ENCODE measurements around the gene RBAK.
"Not testable (repeated sequence)": the region's sequence is repeated elsewhere in the genome, so short reads cannot be mapped to it uniquely, and the experiment has no call there.

RBAK gene

GRCh38 chr7:5035276-5035675 lies 10.4 kb upstream of the RBAK start:
- no peaks in the 10 kb centered on the region for H3K9me3 ChIP-seq (ENCODE audit: insufficient read depth, low read length)
- H3K4me3 ChIP-seq (ENCODE audit: low read length): no peak overlapping the region
- H3K27me3 ChIP-seq (ENCODE audit: low read depth, low read length): no peaks in the 10 kb centered on the region
- H3K27ac ChIP-seq (ENCODE audit: low read length): no peak overlapping the region
- H3K4me1 ChIP-seq (ENCODE audit: low read length): no peaks in the 10 kb centered on the region
- no peak overlapping the region for H3K9ac ChIP-seq (ENCODE audit: low read length)
- no peak overlapping the region for H2AFZ ChIP-seq (ENCODE audit: low read depth, low read length)
- H3K79me2 ChIP-seq (ENCODE audit: low read length): no peaks in the 10 kb centered on the region
- H3K4me2 ChIP-seq (ENCODE audit: low read length): no peak overlapping the region
- no peaks in the 10 kb centered on the region for H4K20me1 ChIP-seq (ENCODE audit: insufficient read depth, low read length)
- H3K36me3 ChIP-seq (replicated peaks; ENCODE audit: low read depth, low read length): no peaks in the 10 kb centered on the region
- no peak for TF ChIP-seq EZH2phosphoT487 (IDR thresholded peaks at IDR 0.05; ENCODE audit: low read depth)
- TF ChIP-seq CTCF (IDR thresholded peaks at IDR 0.05; ENCODE audit: low read depth, low read length): no peak

- Histone ChIP-seq H3K4me1 (ENCODE audit: low read length) (no peaks in the 10 kb centered on the region), H3K36me3 (replicated peaks; ENCODE audit: low read depth, low read length) (no peaks in the 10 kb centered on the region), H2AFZ (ENCODE audit: low read depth, low read length) (no peak overlapping the region), H3K9ac (ENCODE audit: low read length) (no peak overlapping the region), H3K4me3 (ENCODE audit: low read length) (no peak overlapping the region), H3K9me3 (ENCODE audit: insufficient read depth, low read length) (no peaks in the 10 kb centered on the region), H3K27me3 (ENCODE audit: low read depth, low read length) (no peaks in the 10 kb centered on the region), H4K20me1 (ENCODE audit: insufficient read depth, low read length) (no peaks in the 10 kb centered on the region), H3K79me2 (ENCODE audit: low read length) (no peaks in the 10 kb centered on the region), H3K4me2 (ENCODE audit: low read length) (no peak overlapping the region), H3K27ac (ENCODE audit: low read length) (no peak overlapping the region)
- TF ChIP-seq CTCF (IDR thresholded peaks at IDR 0.05; ENCODE audit: low read depth, low read length): no peak
- no peak for TF ChIP-seq EZH2phosphoT487 (IDR thresholded peaks at IDR 0.05; ENCODE audit: low read depth)
These were observed 9.2 kb upstream of the RBAK start for GRCh38 chr7:5036446-5036845.

- Histone ChIP-seq H3K9ac (ENCODE audit: low read length) (no peak overlapping the region), H4K20me1 (ENCODE audit: insufficient read depth, low read length) (no peaks in the 10 kb centered on the region), H3K79me2 (ENCODE audit: low read length) (peaks cover 4% of the 10 kb centered on the region), H3K27me3 (ENCODE audit: low read depth, low read length) (no peaks in the 10 kb centered on the region), H2AFZ (ENCODE audit: low read depth, low read length) (no peak overlapping the region), H3K4me2 (ENCODE audit: low read length) (no peak overlapping the region), H3K36me3 (replicated peaks; ENCODE audit: low read depth, low read length) (no peaks in the 10 kb centered on the region), H3K4me3 (ENCODE audit: low read length) (no peak overlapping the region), H3K4me1 (ENCODE audit: low read length) (no peaks in the 10 kb centered on the region), H3K9me3 (ENCODE audit: insufficient read depth, low read length) (no peaks in the 10 kb centered on the region), H3K27ac (ENCODE audit: low read length) (no peak overlapping the region)
- TF ChIP-seq EZH2phosphoT487 (IDR thresholded peaks at IDR 0.05; ENCODE audit: low read depth) (no peak), CTCF (IDR thresholded peaks at IDR 0.05; ENCODE audit: low read depth, low read length) (no peak)
These were observed 4.6 kb upstream of the RBAK start for GRCh38 chr7:5041047-5041446.

- TF ChIP-seq CTCF (IDR thresholded peaks at IDR 0.05; ENCODE audit: low read depth, low read length) (no peak), EZH2phosphoT487 (IDR thresholded peaks at IDR 0.05; ENCODE audit: low read depth) (no peak)
- no peak overlapping the region for H3K4me3 ChIP-seq (ENCODE audit: low read length)
- H3K4me1 ChIP-seq (ENCODE audit: low read length): no peaks in the 10 kb centered on the region
- H3K79me2 ChIP-seq (ENCODE audit: low read length): peaks cover 14% of the 10 kb centered on the region
- no peaks in the 10 kb centered on the region for H4K20me1 ChIP-seq (ENCODE audit: insufficient read depth, low read length)
- H2AFZ ChIP-seq (ENCODE audit: low read depth, low read length): no peak overlapping the region
- no peaks in the 10 kb centered on the region for H3K27me3 ChIP-seq (ENCODE audit: low read depth, low read length)
- H3K27ac ChIP-seq (ENCODE audit: low read length): no peak overlapping the region
- no peaks in the 10 kb centered on the region for H3K36me3 ChIP-seq (replicated peaks; ENCODE audit: low read depth, low read length)
- no peaks in the 10 kb centered on the region for H3K9me3 ChIP-seq (ENCODE audit: insufficient read depth, low read length)
- H3K4me2 ChIP-seq (ENCODE audit: low read length): no peak overlapping the region
- no peak overlapping the region for H3K9ac ChIP-seq (ENCODE audit: low read length)
These were observed 2.0 kb upstream of the RBAK start for GRCh38 chr7:5043661-5044060.

- peak overlapping the region; percentile 94 for H3K9ac ChIP-seq (ENCODE audit: low read length)
- H2AFZ ChIP-seq (ENCODE audit: low read depth, low read length); H3K4me1 ChIP-seq (ENCODE audit: low read length); H4K20me1 ChIP-seq (ENCODE audit: insufficient read depth, low read length); H3K27me3 ChIP-seq (ENCODE audit: low read depth, low read length); H3K36me3 ChIP-seq (replicated peaks; ENCODE audit: low read depth, low read length); H3K9me3 ChIP-seq (ENCODE audit: insufficient read depth, low read length): not testable (repeated sequence)
- peak overlapping the region; percentile 50 for H3K4me2 ChIP-seq (ENCODE audit: low read length)
- H3K27ac ChIP-seq (ENCODE audit: low read length): peak overlapping the region; percentile 41; the same call in 1 of the 2 replicates
- H3K79me2 ChIP-seq (ENCODE audit: low read length): peaks cover 15% of the 10 kb centered on the region
- peak overlapping the region; percentile 98 for H3K4me3 ChIP-seq (ENCODE audit: low read length)
These were observed 705 bp downstream of the RBAK start for GRCh38 chr7:5046397-5046732.

- H2AFZ ChIP-seq (ENCODE audit: low read depth, low read length); H3K36me3 ChIP-seq (replicated peaks; ENCODE audit: low read depth, low read length); H3K4me3 ChIP-seq (ENCODE audit: low read length); H3K9ac ChIP-seq (ENCODE audit: low read length); H3K9me3 ChIP-seq (ENCODE audit: insufficient read depth, low read length); H3K27me3 ChIP-seq (ENCODE audit: low read depth, low read length); H3K4me1 ChIP-seq (ENCODE audit: low read length); H3K27ac ChIP-seq (ENCODE audit: low read length); H4K20me1 ChIP-seq (ENCODE audit: insufficient read depth, low read length); H3K4me2 ChIP-seq (ENCODE audit: low read length): not testable (repeated sequence)
- peaks cover 22% of the 10 kb centered on the region for H3K79me2 ChIP-seq (ENCODE audit: low read length)
These were observed 1.5 kb downstream of the RBAK start for GRCh38 chr7:5047127-5047526.

Data from OCI-LY3 (cell line).